H1 (cell line): ENCODE results near the gene CCDC91. TPM values are rescaled to one million over a fixed set of nuclear protein-coding genes. Genes with fewer than 3 reads are reported as not detected.

ENCODE experiments used
- CTCF ChIA-PET: fragments of 300-600 bp; sonication (Branson Sonifier 250); formaldehyde crosslinking; loops from one replicate; lab custom pipeline; 2021; ENCODE audit not compliant: partially characterized antibody; lab: Charles Lee
- POLR2A ChIA-PET: fragments of 300-600 bp; sonication (Branson Sonifier 250); formaldehyde crosslinking; loops from one replicate; lab custom pipeline; 2021; ENCODE audit warnings: inconsistent platforms; ENCODE audit not compliant: partially characterized antibody; lab: Charles Lee
- DNase-seq, 2 experiments: peaks; one replicate each; pipeline versions ENCODE4 v3.0.0 to v3.0.0-alpha.2; 2010 to 2022; ENCODE audit warnings: low spot score in 2 of 2, low read depth in 1 of 2, mixed read lengths in 1 of 2
- FAIRE-seq: peaks from 2 replicates; lab custom pipeline; 2011; peaks lifted over from hg19 to GRCh38; lab: Jason Lieb, UNC
- H2AFZ ChIP-seq: 2 replicates; pipeline ENCODE4 v1.8.1; 2012; ENCODE audit warnings: low read length, inconsistent platforms
- H2AK5ac ChIP-seq: 2 replicates; pipeline ENCODE4 v1.6.1; 2013; ENCODE audit warnings: low read depth, low read length
- H2BK120ac ChIP-seq: replicated peaks from 2 replicates; pipeline ENCODE3; 2013; ENCODE audit warnings: low read depth, low read length, inconsistent platforms
- H2BK12ac ChIP-seq: 2 replicates; pipeline ENCODE4 v1.6.1; 2013; ENCODE audit warnings: low read depth, low read length
- H2BK15ac ChIP-seq: 2 replicates; pipeline ENCODE4 v1.6.1; 2013; ENCODE audit warnings: low read length
- H2BK20ac ChIP-seq: 2 replicates; pipeline ENCODE4 v1.6.1; 2013; ENCODE audit warnings: low read length
- H2BK5ac ChIP-seq: 2 replicates; pipeline ENCODE4 v1.6.1; 2013; ENCODE audit warnings: low read depth, low read length
- H3K14ac ChIP-seq: 2 replicates; pipeline ENCODE4 v1.6.1; 2013; ENCODE audit warnings: inconsistent platforms; ENCODE audit not compliant: insufficient read length
- H3K18ac ChIP-seq: 2 replicates; pipeline ENCODE4 v1.6.1; 2013; ENCODE audit warnings: low read length; ENCODE audit errors: extremely low read depth
- H3K23ac ChIP-seq: 2 replicates; pipeline ENCODE4 v1.6.1; 2013; ENCODE audit warnings: inconsistent platforms; ENCODE audit not compliant: insufficient read length
- H3K23me2 ChIP-seq: 2 replicates; pipeline ENCODE4 v1.6.1; 2013; ENCODE audit warnings: low read depth, low read length
- H3K27ac ChIP-seq: 2 replicates; pipeline ENCODE4 v1.6.1; 2011; ENCODE audit warnings: low read depth, low read length, inconsistent platforms
- H3K27me3 ChIP-seq, 4 experiments: replicated peaks in 1 of 4; 1 replicate in 1 of 4; 2 replicates in 3 of 4; pipeline versions ENCODE4 v1.6.1 to v1.8.1; 2011 to 2013; ENCODE audit warnings: low read length in 3 of 4, mild to moderate bottlenecking in 3 of 4, inconsistent platforms in 2 of 4, mixed read lengths in 2 of 4, moderate library complexity in 1 of 4; ENCODE audit not compliant: control insufficient read depth in 3 of 4, insufficient read depth in 3 of 4; ENCODE audit errors: extremely low read depth in 1 of 4
- H3K36me3 ChIP-seq, 4 experiments: 2 replicates each; pipeline versions ENCODE4 v1.6.1 to v1.8.1; 2011 to 2013; ENCODE audit warnings: mild to moderate bottlenecking in 4 of 4, low read length in 3 of 4, moderate library complexity in 2 of 4, control low read depth in 1 of 4, inconsistent platforms in 1 of 4; ENCODE audit not compliant: insufficient read depth in 4 of 4, control insufficient read depth in 2 of 4
- H3K4ac ChIP-seq: replicated peaks from 2 replicates; pipeline ENCODE3; 2013; ENCODE audit warnings: low read length, low read depth, mixed read lengths, inconsistent platforms; ENCODE audit not compliant: insufficient read length
- H3K4me1 ChIP-seq, 4 experiments: replicated peaks in 1 of 4; 1 replicate in 1 of 4; 2 replicates in 3 of 4; pipeline versions ENCODE4 v1.6.1 to v1.8.1; 2011 to 2013; ENCODE audit warnings: low read length in 3 of 4, inconsistent platforms in 2 of 4, mixed read lengths in 1 of 4; ENCODE audit not compliant: insufficient read depth in 4 of 4, control insufficient read depth in 3 of 4
- H3K4me2 ChIP-seq, 2 experiments: 2 replicates each; pipeline versions ENCODE4 v1.6.1 to v1.8.1; 2011 to 2013; ENCODE audit warnings: low read depth in 2 of 2, low read length in 2 of 2, control low read depth in 1 of 2, inconsistent platforms in 1 of 2, mild to moderate bottlenecking in 1 of 2; ENCODE audit not compliant: insufficient read depth in 1 of 2
- H3K4me3 ChIP-seq, 4 experiments: fragments of 200-600, 300-600 bp in 1 of 4; sonication (generic), shearing (Covaris generic), sonication (Bioruptor Twin) in 1 of 4; 2 replicates each; pipeline versions ENCODE4 v1.5.1 to v1.8.1; 2011 to 2016; ENCODE audit warnings: low read length in 4 of 4, low read depth in 3 of 4, control low read depth in 2 of 4, inconsistent platforms in 2 of 4, mild to moderate bottlenecking in 2 of 4, mixed read lengths in 1 of 4, moderate library complexity in 1 of 4; ENCODE audit not compliant: insufficient read depth in 2 of 4; ENCODE audit errors: extremely low read depth in 1 of 4
- H3K56ac ChIP-seq: replicated peaks from 2 replicates; pipeline ENCODE3; 2013; ENCODE audit warnings: low read depth, mild to moderate bottlenecking, mixed read lengths, low read length, inconsistent platforms; ENCODE audit not compliant: insufficient read length
- H3K79me1 ChIP-seq: 2 replicates; pipeline ENCODE4 v1.6.1; 2013; ENCODE audit warnings: low read depth, low read length, control low read depth
- H3K79me2 ChIP-seq, 2 experiments: 2 replicates each; pipeline versions ENCODE4 v1.6.1 to v1.8.1; 2012 to 2013; ENCODE audit warnings: low read length in 2 of 2, mild to moderate bottlenecking in 2 of 2, inconsistent platforms in 1 of 2; ENCODE audit not compliant: insufficient read depth in 2 of 2, control insufficient read depth in 1 of 2
- H3K9ac ChIP-seq, 4 experiments: replicated peaks in 1 of 4; 1 replicate in 1 of 4; 2 replicates in 3 of 4; pipeline versions ENCODE4 v1.6.1 to v1.8.1; 2011 to 2013; ENCODE audit warnings: low read depth in 3 of 4, low read length in 3 of 4, control low read depth in 2 of 4, mild to moderate bottlenecking in 2 of 4, moderate library complexity in 2 of 4, inconsistent platforms in 1 of 4; ENCODE audit errors: extremely low read depth in 1 of 4
- H3K9me3 ChIP-seq, 2 experiments: 2 replicates each; pipeline versions ENCODE4 v1.6.1 to v1.8.1; 2012 to 2013; ENCODE audit warnings: mild to moderate bottlenecking in 2 of 2, moderate library complexity in 2 of 2, control low read depth in 1 of 2, inconsistent platforms in 1 of 2, low read depth in 1 of 2, low read length in 1 of 2, mixed read lengths in 1 of 2; ENCODE audit not compliant: insufficient read depth in 2 of 2
- H4K20me1 ChIP-seq, 2 experiments: replicated peaks in 1 of 2; 2 replicates each; pipeline versions ENCODE3 to v1.8.1; 2011 to 2013; ENCODE audit warnings: inconsistent platforms in 2 of 2, low read length in 2 of 2, mild to moderate bottlenecking in 1 of 2; ENCODE audit not compliant: insufficient read depth in 2 of 2, control insufficient read depth in 1 of 2
- H4K5ac ChIP-seq: 2 replicates; pipeline ENCODE4 v1.6.1; 2013; ENCODE audit warnings: low read length, low read depth, mixed read lengths, inconsistent platforms; ENCODE audit not compliant: insufficient read length
- H4K8ac ChIP-seq: 2 replicates; pipeline ENCODE4 v1.8.0; 2013; ENCODE audit warnings: mild to moderate bottlenecking, moderate library complexity, low read length, inconsistent platforms; ENCODE audit not compliant: insufficient read depth; ENCODE audit errors: extremely low read depth
- H4K91ac ChIP-seq: replicated peaks from 2 replicates; pipeline ENCODE3; 2013; ENCODE audit warnings: low read length, mixed read lengths, inconsistent platforms; ENCODE audit not compliant: insufficient read length
- ASH2L ChIP-seq: fragments of 200-600, 300-600 bp; sonication (generic); IDR thresholded peaks from one replicate; pipeline ENCODE4 v1.7.1; 2017; ENCODE audit warnings: low read length
- CHD2 ChIP-seq: IDR thresholded peaks from 2 replicates; pipeline ENCODE4 v1.6.1; 2012; ENCODE audit warnings: low read length, improper control_type of control experiment
- WGBS, 2 experiments: shearing (Covaris generic) in 1 of 2; methylation state at CpG; one replicate each; pipeline versions ENCODE4 v1.1.6 to v1.1.7; 2013 to 2015; ENCODE audit warnings: low lambda C conversion rate in 2 of 2, mixed read lengths in 2 of 2, inconsistent platforms in 1 of 2, low coverage in 1 of 2, missing lambda C conversion rate in 1 of 2; ENCODE audit not compliant: insufficient replicate concordance in 2 of 2, insufficient coverage in 1 of 2, insufficient read length in 1 of 2; ENCODE audit errors: extremely low coverage in 1 of 2, missing lambda C conversion rate in 1 of 2; 5-methylcytosine and 5-hydroxymethylcytosine counted together
- polyA plus RNA-seq, 7 experiments: library from polyadenylated mRNA; depleted of rRNA in 3 of 7; stranded (reverse) in 5 of 7; unstranded in 2 of 7; fragments of >200 nt in 5 of 7; fragments of 200-250 nt in 2 of 7; gene quantifications; 1 replicate in 5 of 7; 2 replicates in 1 of 7; 4 replicates in 1 of 7; pipeline versions ENCODE4 v1.2.1 to v1.2.3, GENCODE V29; 2011 to 2013; ENCODE audit warnings: missing spikeins in 2 of 7, mixed read lengths in 2 of 7
- total RNA-seq: library from RNA; stranded (reverse); fragmentation: NEBNext Ultra II Directional; extraction: Animal tissue kit (Norgen Biotek cat#: 25700); gene quantifications from 2 replicates; pipeline ENCODE4 v1.2.1, GENCODE V29; 2021

The CCDC91 gene
- total and polyA plus RNA-seq, 2 of the 8 experiments (the other 6 are each of a cell fraction or from before 2014, with no cell fraction given): 8.6 to 23.1 TPM

- H3K4me2 ChIP-seq: no peak overlapping the region
- no peak overlapping the region for H3K27ac ChIP-seq
- H3K23me2 ChIP-seq: no peaks in the 10 kb centered on the region
- H2BK120ac ChIP-seq: no peak overlapping the region
- no peaks in the 10 kb centered on the region for H4K20me1 ChIP-seq
- FAIRE-seq: no peak
- no peak overlapping the region for H3K9ac ChIP-seq
- H2BK12ac ChIP-seq: no peak overlapping the region
- H4K8ac ChIP-seq: no peak overlapping the region
- H2BK20ac ChIP-seq: no peak overlapping the region
- H3K4ac ChIP-seq: no peak overlapping the region
- no peaks in the 10 kb centered on the region for H3K79me2 ChIP-seq
- no peak overlapping the region for H3K18ac ChIP-seq
- WGBS, 2 experiments: 99% methylated on average over 3 of the region's 3 CpGs; no CpG with 5 or more reads in 1 of the 2 experiments
- H2AFZ ChIP-seq: no peak overlapping the region
- H3K27me3 ChIP-seq: no peaks in the 10 kb centered on the region
- H3K4me1 ChIP-seq: no peaks in the 10 kb centered on the region
- no peak overlapping the region for H4K91ac ChIP-seq
- no peak overlapping the region for H3K4me3 ChIP-seq
- ChIA-PET POLR2A (no interaction called here), CTCF (no interaction called here)
- no peak overlapping the region for H3K56ac ChIP-seq
- H2AK5ac ChIP-seq: no peak overlapping the region
- no peak overlapping the region for H3K14ac ChIP-seq
- H4K5ac ChIP-seq: no peak overlapping the region
- no peak overlapping the region for H3K23ac ChIP-seq
- no peak for DNase-seq
- H2BK15ac ChIP-seq: no peak overlapping the region
- no peaks in the 10 kb centered on the region for H3K36me3 ChIP-seq
- TF ChIP-seq CHD2 (no peak), ASH2L (no peak)
- no peaks in the 10 kb centered on the region for H3K9me3 ChIP-seq
- H3K79me1 ChIP-seq: no peaks in the 10 kb centered on the region
- H2BK5ac ChIP-seq: no peak overlapping the region
Measured at GRCh38 chr12:28578833-28579252, 388.6 kb downstream of the CCDC91 start.
